Right atrium auricular region (tissue), 2 donors: ENCODE measurements around the gene C1QTNF3. TPM values are rescaled to one million over a fixed set of nuclear protein-coding genes. Genes with fewer than 3 reads are reported as not detected.
"Not testable (repeated sequence)": the region's sequence is repeated elsewhere in the genome, so short reads cannot be mapped to it uniquely, and the experiment has no call there.

ENCODE experiments used
- DNase-seq: peaks from one replicate; pipeline ENCODE4 v3.0.0-alpha.2; 2019; ENCODE audit warnings: low spot score
- H3K27ac ChIP-seq, 2 donors: fragments of 200-600 bp; sonication (generic); 1 replicate in 1 of 2; 2 replicates in 1 of 2; pipeline ENCODE4 v1.5.1; 2016 to 2019
- H3K27me3 ChIP-seq, 2 donors: fragments of 200-600 bp; sonication (generic); one replicate each; pipeline versions ENCODE4 v1.5.1 to v1.6.0; 2017 to 2019
- H3K36me3 ChIP-seq: fragments of 200-600 bp; sonication (generic); one replicate; pipeline ENCODE4 v1.5.1; 2016
- H3K4me1 ChIP-seq, 2 donors: fragments of 200-600 bp; sonication (generic); one replicate each; pipeline versions ENCODE4 v1.5.1 to v1.6.0; 2017 to 2019
- H3K4me3 ChIP-seq, 2 donors: fragments of 200-600 bp; sonication (generic); 1 replicate in 1 of 2; 2 replicates in 1 of 2; pipeline ENCODE4 v1.5.1; 2017 to 2019; ENCODE audit warnings: mild to moderate bottlenecking in 1 of 2, moderate library complexity in 1 of 2
- H3K9me3 ChIP-seq, 2 donors: fragments of 200-600 bp; sonication (generic); one replicate each; pipeline ENCODE4 v1.5.1; 2019
- CTCF ChIP-seq, 2 donors: fragments of 200-600 bp; sonication (generic); IDR thresholded peaks; one replicate each; pipeline ENCODE4 v1.5.1; 2019; ENCODE audit warnings: antibody characterized with exemption in 2 of 2
- total RNA-seq, 2 donors: library from RNA; depleted of rRNA; stranded (reverse); fragments of >200 nt; gene quantifications; one replicate each; pipeline ENCODE4 v1.1.0, GENCODE V29; 2016

C1QTNF3 gene
- total RNA-seq, 2 donors from 2014 or later, result 1.2 to 2.0 TPM

- Histone ChIP-seq H3K4me1 (peaks cover 0 to 9% of the 10 kb centered on the region in 2 donors), H3K27me3 (no peaks in the 10 kb centered on the region), H3K9me3 (no peaks in the 10 kb centered on the region), H3K36me3 (no peaks in the 10 kb centered on the region), H3K27ac (no peak overlapping the region), H3K4me3 (no peak overlapping the region)
- DNase-seq, result no peak
- TF ChIP-seq CTCF (IDR thresholded peaks at IDR 0.05), result no peak
Measured at GRCh38 chr5:34013547-34013946, 29.5 kb downstream of the C1QTNF3 start.

DNA sequence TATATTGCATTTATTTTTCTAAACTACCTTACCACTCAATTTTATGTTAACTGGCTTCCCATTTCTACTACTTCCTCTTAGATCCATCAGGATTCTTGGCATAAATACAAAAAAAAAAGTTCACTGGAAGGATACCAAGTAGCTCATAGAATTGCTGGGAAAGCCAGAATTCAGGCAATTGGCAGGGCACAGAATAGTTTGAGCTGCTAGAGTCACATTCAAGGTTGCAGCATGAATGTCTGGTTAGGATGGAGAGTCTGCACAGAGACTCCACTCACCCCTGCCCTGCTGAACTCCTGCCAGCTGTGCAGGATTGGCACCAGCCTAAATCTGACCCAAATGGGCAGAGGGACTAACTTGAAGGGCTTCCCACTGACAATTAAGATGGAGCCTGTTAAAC lies 30.2 kb downstream of the C1QTNF3 start:
- Histone ChIP-seq H3K36me3 (no peaks in the 10 kb centered on the region), H3K27ac (no peak overlapping the region), H3K27me3 (no peaks in the 10 kb centered on the region), H3K9me3 (no peaks in the 10 kb centered on the region), H3K4me3 (no peak overlapping the region), H3K4me1 (peaks cover 0 to 9% of the 10 kb centered on the region in 2 donors)
- no peak for DNase-seq
- no peak for TF ChIP-seq CTCF (IDR thresholded peaks at IDR 0.05)

DNA sequence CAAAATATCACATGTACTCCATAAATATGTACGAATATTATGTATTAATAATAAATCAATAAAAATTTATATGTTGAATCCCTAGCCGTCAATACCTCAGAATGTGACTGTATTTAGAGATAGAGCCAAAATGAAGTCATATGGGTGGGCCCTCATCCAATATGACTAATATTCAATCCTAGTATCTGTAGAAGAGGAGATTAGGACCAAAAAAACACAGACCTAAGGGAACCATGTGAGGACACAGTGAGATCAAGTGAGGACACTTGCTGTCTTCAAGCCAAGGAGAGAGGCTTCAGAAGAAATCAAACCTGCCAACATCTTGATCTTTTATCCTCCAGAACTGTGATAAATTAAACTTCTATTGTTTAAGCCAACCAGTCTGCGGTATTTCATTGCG lies 31.5 kb downstream of the C1QTNF3 start:
- DNase-seq, result no peak

GRCh38 chr5:34010146-34010545 lies 32.9 kb downstream of the C1QTNF3 start:
- H3K4me1 ChIP-seq, result peaks cover 0 to 22% of the 10 kb centered on the region in 2 donors
- not testable (repeated sequence) for H3K27me3 ChIP-seq, DNase-seq, H3K27ac ChIP-seq, H3K9me3 ChIP-seq, H3K4me3 ChIP-seq, H3K36me3 ChIP-seq

More for the DNA sequence above, 31.5 kb downstream of the C1QTNF3 start:
- Histone ChIP-seq H3K27ac (no peak overlapping the region), H3K4me1 (peaks cover 0 to 16% of the 10 kb centered on the region in 2 donors), H3K4me3 (no peak overlapping the region), H3K36me3 (no peaks in the 10 kb centered on the region), H3K9me3 (no peaks in the 10 kb centered on the region), H3K27me3 (no peaks in the 10 kb centered on the region)
- no peak for TF ChIP-seq CTCF (IDR thresholded peaks at IDR 0.05)

- DNase-seq, result no peak
- Histone ChIP-seq H3K9me3 (no peaks in the 10 kb centered on the region), H3K4me1 (peaks cover 0 to 22% of the 10 kb centered on the region in 2 donors), H3K27me3 (no peaks in the 10 kb centered on the region), H3K36me3 (no peaks in the 10 kb centered on the region), H3K4me3 (no peak overlapping the region), H3K27ac (no peak overlapping the region)
- no peak for TF ChIP-seq CTCF (IDR thresholded peaks at IDR 0.05)
Measured at GRCh38 chr5:34009610-34010009, 33.4 kb downstream of the C1QTNF3 start.

DNA sequence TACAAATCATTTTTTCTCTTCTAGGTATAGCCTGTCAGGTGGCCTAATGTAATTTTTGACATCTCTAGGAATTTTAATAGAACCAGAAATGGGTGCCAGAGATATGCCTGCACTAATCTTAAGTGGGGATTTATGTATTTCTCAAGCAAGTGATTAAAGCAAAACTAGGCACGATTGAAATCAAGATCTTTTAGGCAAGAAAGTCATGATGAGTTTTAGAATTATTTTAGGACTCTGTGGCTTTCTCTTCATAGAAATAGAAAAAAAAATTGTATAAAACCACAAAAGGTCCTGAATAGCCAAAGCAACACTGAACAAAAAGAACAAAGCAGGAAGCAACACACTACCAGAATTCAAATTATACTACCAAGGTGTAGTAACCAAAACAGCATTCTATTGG lies 34.2 kb downstream of the C1QTNF3 start:
- H3K36me3 ChIP-seq, result no peaks in the 10 kb centered on the region
- no peak for TF ChIP-seq CTCF (IDR thresholded peaks at IDR 0.05)
- H3K9me3 ChIP-seq, result no peaks in the 10 kb centered on the region
- H3K4me3 ChIP-seq, result peak overlapping the region; percentile 60 to 76
- peak overlapping the region; percentile 89 to 93 for H3K27ac ChIP-seq
- H3K4me1 ChIP-seq, result peaks cover 0 to 22% of the 10 kb centered on the region in 2 donors
- DNase-seq, result no peak
- no peaks in the 10 kb centered on the region for H3K27me3 ChIP-seq
